Measurements from ENCODE around the gene ELK4.
"Not testable (repeated sequence)": the region's sequence is repeated elsewhere in the genome, so short reads cannot be mapped to it uniquely, and the experiment has no call there.

ELK4 gene

GRCh38 chr1:205639567-205639966 is 7.8 kb upstream of the ELK4 start:
- no peak for DNase-seq (ENCODE audit: low read depth in 2 of 2)
- H3K4me3 ChIP-seq (replicated peaks in 1 of 2; ENCODE audit: low read depth in 2 of 2, low read length in 2 of 2), result no peak overlapping the region
- TF ChIP-seq CTCF (IDR thresholded peaks at IDR 0.05; ENCODE audit: low read depth, low read length), result no peak

DNA sequence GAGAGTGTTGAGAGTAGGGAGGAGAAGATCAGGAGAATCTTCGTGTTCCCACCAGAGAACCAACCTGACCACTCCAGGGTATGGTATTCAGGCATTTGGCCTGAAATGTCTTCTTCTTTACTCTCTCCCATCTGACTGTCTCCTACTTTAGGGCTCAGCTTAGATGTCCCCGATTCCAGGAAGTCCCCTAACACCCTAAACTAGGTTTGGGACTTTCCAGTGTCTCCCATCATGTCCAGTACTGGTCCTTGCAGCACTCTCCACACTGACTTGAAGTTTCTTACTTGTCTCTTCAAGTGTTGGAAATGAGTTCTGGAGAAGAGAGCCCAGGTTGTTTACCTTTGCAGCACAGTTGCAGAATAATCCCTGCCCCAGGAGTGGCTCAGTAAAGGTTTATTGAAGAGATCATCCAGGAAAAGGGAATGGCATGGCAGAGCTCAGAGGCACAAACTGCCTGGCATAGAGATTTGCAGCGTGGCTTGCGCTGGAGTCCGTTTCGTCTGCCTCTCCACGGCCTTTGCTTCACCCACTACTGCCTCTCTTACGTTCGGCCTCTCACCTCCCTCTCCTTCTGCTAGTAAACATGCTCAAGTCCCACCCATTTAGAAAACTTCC is 6.2 kb upstream of the ELK4 start:
- no peak for TF ChIP-seq CTCF (IDR thresholded peaks at IDR 0.05; ENCODE audit: low read depth, low read length)
- H3K4me3 ChIP-seq (replicated peaks in 1 of 2; ENCODE audit: low read depth in 2 of 2, low read length in 2 of 2), result no peak overlapping the region
- DNase-seq (ENCODE audit: low read depth in 2 of 2), result no peak

- no peak overlapping the region for H3K4me3 ChIP-seq (replicated peaks in 1 of 2; ENCODE audit: low read depth in 2 of 2, low read length in 2 of 2)
- TF ChIP-seq CTCF (IDR thresholded peaks at IDR 0.05; ENCODE audit: low read depth, low read length), result no peak
- DNase-seq (ENCODE audit: low read depth in 2 of 2), result no peak
Measured at GRCh38 chr1:205636732-205637131, 4.9 kb upstream of the ELK4 start.

DNA sequence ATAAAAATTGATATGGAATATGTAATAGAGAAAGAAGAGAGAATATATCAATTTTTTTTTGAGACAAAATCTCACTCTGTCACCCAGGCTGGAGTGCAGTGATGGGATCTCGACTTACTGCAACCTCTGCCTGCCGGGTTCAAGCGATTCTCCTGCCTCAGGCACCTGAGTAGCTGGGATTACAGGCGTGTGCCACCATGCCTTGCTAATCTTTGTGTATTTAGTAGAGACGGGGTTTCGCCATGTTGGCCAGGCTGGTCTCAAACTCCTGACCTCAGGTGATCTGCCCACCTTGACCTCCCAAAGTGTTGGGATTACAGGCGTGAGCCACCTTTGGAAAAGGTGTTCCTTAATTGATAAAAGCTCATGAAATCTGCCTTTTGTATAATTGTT is 4.3 kb upstream of the ELK4 start:
- H3K4me3 ChIP-seq (replicated peaks in 1 of 2; ENCODE audit: low read depth in 2 of 2, low read length in 2 of 2); DNase-seq (ENCODE audit: low read depth in 2 of 2): not testable (repeated sequence)

- peak; percentile 77 to 92 for DNase-seq (ENCODE audit: low read depth in 2 of 2)
- no peak overlapping the region for H3K4me3 ChIP-seq (replicated peaks in 1 of 2; ENCODE audit: low read depth in 2 of 2, low read length in 2 of 2)
- TF ChIP-seq CTCF (IDR thresholded peaks at IDR 0.05; ENCODE audit: low read depth, low read length), result no peak
Measured at GRCh38 chr1:205633421-205633976, 1.7 kb upstream of the ELK4 start.

- TF ChIP-seq CTCF (IDR thresholded peaks at IDR 0.05; ENCODE audit: low read depth, low read length), result no peak
- H3K4me3 ChIP-seq (replicated peaks in 1 of 2; ENCODE audit: low read depth in 2 of 2, low read length in 2 of 2), result peak overlapping the region in 1 of 2 donors; percentile 74
- DNase-seq (ENCODE audit: low read depth in 2 of 2), result no peak
Measured at GRCh38 chr1:205632669-205633169, 908 bp upstream of the ELK4 start.

DNA sequence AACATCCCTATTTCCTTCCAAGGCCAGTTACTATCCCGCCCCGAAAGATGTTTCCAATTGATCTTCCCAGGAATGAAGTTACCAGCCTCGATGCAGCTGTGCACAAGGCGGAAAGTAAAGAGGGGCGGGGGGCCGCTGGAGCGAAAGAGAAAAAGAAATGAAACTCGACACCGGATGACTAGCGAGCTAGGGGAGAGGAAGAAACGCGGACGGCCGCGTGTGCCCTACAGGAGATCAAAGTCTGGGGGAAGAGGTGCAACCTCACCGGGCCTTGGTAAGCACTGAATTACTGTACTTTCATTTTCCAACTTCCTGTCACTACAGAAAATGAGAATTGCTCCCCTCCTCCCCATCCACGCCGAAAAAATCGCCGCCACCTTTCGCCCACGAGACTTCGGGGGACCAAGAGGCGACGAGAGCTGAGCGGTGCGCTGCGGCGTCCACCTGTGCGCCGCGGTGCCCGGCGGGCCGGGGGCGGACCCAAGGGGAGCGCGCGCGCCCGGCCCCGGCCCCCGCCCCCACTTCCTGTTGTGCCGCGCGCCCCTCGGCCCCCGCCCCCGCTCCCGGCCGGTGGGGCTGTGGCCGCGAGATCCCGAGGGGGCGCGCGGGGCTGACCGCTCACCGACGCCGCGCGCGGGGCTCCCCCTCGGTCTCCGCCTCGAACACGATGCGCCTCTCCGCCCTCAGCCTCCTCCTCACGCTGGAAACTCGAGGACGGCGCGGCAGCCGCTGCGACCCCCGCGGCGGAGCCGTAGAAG is 622 bp downstream of the ELK4 start:
- TF ChIP-seq CTCF (IDR thresholded peaks at IDR 0.05; ENCODE audit: low read depth, low read length), result no peak
- peak; percentile 72 for DNase-seq (ENCODE audit: low read depth in 2 of 2)
- peak overlapping the region; percentile 74 to 78 for H3K4me3 ChIP-seq (replicated peaks in 1 of 2; ENCODE audit: low read depth in 2 of 2, low read length in 2 of 2)

Data from cardiac fibroblast (primary cell).